C4-2B (cell line): Measurements from ENCODE around the gene MCF2L2.

ENCODE experiments used
- CTCF ChIP-seq: fragments of 450-650 bp; conservative IDR thresholded peaks from 2 replicates; pipeline ENCODE4 v1.5.1; 2017; ENCODE audit warnings: mild to moderate bottlenecking
- ZFX ChIP-seq: fragments of 450-650 bp; IDR thresholded peaks from 2 replicates; pipeline ENCODE4 v1.6.1; 2017

GRCh38 chr3:183435661-183436060, 7.2 kb upstream of the MCF2L2 start:
- TF ChIP-seq CTCF (no peak), ZFX (no peak)
